Measurements from ENCODE around the gene CDH13. TPM values are rescaled to one million over a fixed set of nuclear protein-coding genes. Genes with fewer than 3 reads are reported as not detected.

CDH13 gene
- total and polyA plus RNA-seq, 2 donors (not counting 3 experiments of a cell fraction or from before 2014, with no cell fraction given): 96.6 to 124 TPM

DNA sequence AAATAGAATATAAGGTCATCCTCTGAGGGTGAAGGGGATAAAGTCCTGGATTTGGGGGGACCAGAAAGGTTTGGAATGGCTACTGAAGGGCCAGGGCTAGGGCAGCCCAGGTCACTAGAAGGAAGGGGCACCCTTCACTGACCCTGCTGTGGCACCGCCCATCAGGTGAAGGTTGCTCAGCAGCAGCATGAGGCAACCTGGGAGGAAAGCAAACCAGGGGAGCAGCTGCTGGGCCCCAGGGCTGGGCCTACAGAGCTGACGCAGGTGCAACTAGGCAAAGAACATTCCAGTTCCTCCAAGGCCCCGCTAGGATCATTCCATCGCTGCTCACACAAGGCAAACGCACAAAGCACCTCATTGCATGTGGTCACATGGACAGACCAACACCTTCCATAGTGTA lies 1177.6 kb downstream of the CDH13 start:
- POLR2A ChIA-PET: no interaction called here

More for the DNA sequence above, 1177.6 kb downstream of the CDH13 start:
- Histone ChIP-seq H3K27me3 (ENCODE audit: control insufficient read depth in 2 of 2, insufficient read depth in 2 of 2, low read length in 2 of 2) (no peaks in the 10 kb centered on the region), H4K20me1 (replicated peaks; ENCODE audit: control insufficient read depth, extremely low read depth, insufficient read depth, low read length) (no peaks in the 10 kb centered on the region), H3K79me2 (ENCODE audit: control insufficient read depth, insufficient read depth, low read length) (peaks cover 10% of the 10 kb centered on the region), H2AFZ (ENCODE audit: low read depth, low read length) (no peak overlapping the region), H3K36me3 (ENCODE audit: control insufficient read depth in 2 of 2, extremely low read depth in 1 of 2, insufficient read depth in 2 of 2, low read length in 2 of 2) (no peaks in the 10 kb centered on the region), H3K27ac (ENCODE audit: insufficient read depth, low read depth, low read length) (no peak overlapping the region), H3K9me3 (replicated peaks; ENCODE audit: control insufficient read depth, insufficient read depth, low read length) (no peaks in the 10 kb centered on the region), H3K4me2 (ENCODE audit: insufficient read depth, low read length) (no peak overlapping the region), H3K4me1 (ENCODE audit: control insufficient read depth, extremely low read depth, insufficient read depth, low read length) (peaks cover 13% of the 10 kb centered on the region), H3K4me3 (replicated peaks in 1 of 3; ENCODE audit: insufficient read depth in 1 of 3, low read depth in 1 of 3, low read length in 3 of 3) (no peak overlapping the region), H3K9me1 (replicated peaks; ENCODE audit: control insufficient read depth, extremely low read depth, insufficient read depth, low read length) (no peaks in the 10 kb centered on the region), H3K9ac (replicated peaks; ENCODE audit: extremely low read depth, insufficient read depth, low read length) (no peak overlapping the region)
- DNase-seq (ENCODE audit: low read depth, low spot score) (no peak), FAIRE-seq (no peak)
- dilution Hi-C loops (cut with MboI; ENCODE audit: extremely low pct_ligation_motif_present, low sequenced_read_pairs) (no loop called here), intact Hi-C loops (cut with micrococcal nuclease) (no loop called here)
- CTCF ChIA-PET: no interaction called here
- BruUV-seq (replicated peaks): no TSS peak
- TF ChIP-seq GATA2 (IDR thresholded peaks at IDR 0.05; ENCODE audit: insufficient read depth, insufficient read length, low read depth, low read length): no peak
- TF ChIP-seq FOS (IDR thresholded peaks at IDR 0.05; ENCODE audit: borderline replicate concordance, insufficient read depth, low read length): no peak
- no peak for TF ChIP-seq MYC (IDR thresholded peaks at IDR 0.05; ENCODE audit: low read depth, low read length)
- no peak for TF ChIP-seq POLR2AphosphoS5 (IDR thresholded peaks at IDR 0.05; ENCODE audit: insufficient read depth, low read depth, low read length)
- no peak for TF ChIP-seq POLR2A (IDR thresholded peaks at IDR 0.05; ENCODE audit: low read depth, low read length)
- TF ChIP-seq, protein P1, sequence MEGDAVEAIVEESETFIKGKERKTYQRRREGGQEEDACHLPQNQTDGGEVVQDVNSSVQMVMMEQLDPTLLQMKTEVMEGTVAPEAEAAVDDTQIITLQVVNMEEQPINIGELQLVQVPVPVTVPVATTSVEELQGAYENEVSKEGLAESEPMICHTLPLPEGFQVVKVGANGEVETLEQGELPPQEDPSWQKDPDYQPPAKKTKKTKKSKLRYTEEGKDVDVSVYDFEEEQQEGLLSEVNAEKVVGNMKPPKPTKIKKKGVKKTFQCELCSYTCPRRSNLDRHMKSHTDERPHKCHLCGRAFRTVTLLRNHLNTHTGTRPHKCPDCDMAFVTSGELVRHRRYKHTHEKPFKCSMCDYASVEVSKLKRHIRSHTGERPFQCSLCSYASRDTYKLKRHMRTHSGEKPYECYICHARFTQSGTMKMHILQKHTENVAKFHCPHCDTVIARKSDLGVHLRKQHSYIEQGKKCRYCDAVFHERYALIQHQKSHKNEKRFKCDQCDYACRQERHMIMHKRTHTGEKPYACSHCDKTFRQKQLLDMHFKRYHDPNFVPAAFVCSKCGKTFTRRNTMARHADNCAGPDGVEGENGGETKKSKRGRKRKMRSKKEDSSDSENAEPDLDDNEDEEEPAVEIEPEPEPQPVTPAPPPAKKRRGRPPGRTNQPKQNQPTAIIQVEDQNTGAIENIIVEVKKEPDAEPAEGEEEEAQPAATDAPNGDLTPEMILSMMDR (IDR thresholded peaks at IDR 0.05; ENCODE audit: extremely low read depth in 1 of 2, insufficient read depth in 1 of 2, low read depth in 1 of 2, low read length in 2 of 2): no peak
- no peak for TF ChIP-seq EZH2 (IDR thresholded peaks at IDR 0.05; ENCODE audit: borderline replicate concordance, low read depth, low read length, severe bottlenecking)
- TF ChIP-seq JUN (IDR thresholded peaks at IDR 0.05; ENCODE audit: borderline replicate concordance, insufficient read depth, insufficient read length, low read depth): no peak
- TF ChIP-seq, protein P2, sequence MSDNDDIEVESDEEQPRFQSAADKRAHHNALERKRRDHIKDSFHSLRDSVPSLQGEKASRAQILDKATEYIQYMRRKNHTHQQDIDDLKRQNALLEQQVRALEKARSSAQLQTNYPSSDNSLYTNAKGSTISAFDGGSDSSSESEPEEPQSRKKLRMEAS (IDR thresholded peaks at IDR 0.05; ENCODE audit: insufficient read depth, insufficient read length): no peak

Measured in endothelial cell of umbilical vein (primary cell).